ENCODE results near the gene IGSF9B. TPM values are rescaled to one million over a fixed set of nuclear protein-coding genes. Genes with fewer than 3 reads are reported as not detected.

IGSF9B gene
- total RNA-seq, 1 experiment from 2014 or later, result 2.2 TPM

- in situ Hi-C loops (cut with HindIII; ENCODE audit: low pct_unique_long_range_greater_than_20kb, low sequenced_read_pairs) (no loop called here), intact Hi-C loops (cut with micrococcal nuclease; ENCODE audit: unreplicated experiment) (no loop called here)
- Histone ChIP-seq H3K27me3 (ENCODE audit: control insufficient read depth, insufficient read depth, low read length) (peaks cover 2% of the 10 kb centered on the region; the same call in 1 of the 2 replicates), H3K4me3 (ENCODE audit: low read depth in 2 of 2, low read length in 2 of 2) (no peak overlapping the region), H3K9me3 (ENCODE audit: control insufficient read depth, insufficient read depth, low read depth, low read length) (no peaks in the 10 kb centered on the region), H3K27ac (ENCODE audit: low read length) (no peak overlapping the region), H3K4me1 (ENCODE audit: control insufficient read depth, insufficient read depth, low read length) (no peaks in the 10 kb centered on the region), H3K36me3 (ENCODE audit: control insufficient read depth, insufficient read depth, low read length) (no peaks in the 10 kb centered on the region)
- no TSS peak for BruUV-seq (replicated peaks)
- ATAC-seq (no peak), DNase-seq (ENCODE audit: low read depth, low spot score) (no peak)
- TF ChIP-seq POLR2AphosphoS5 (IDR thresholded peaks at IDR 0.05; ENCODE audit: low read depth, low read length) (no peak), TCF7L2 (IDR thresholded peaks at IDR 0.05; ENCODE audit: low read depth, low read length) (no peak)
- CTCF ChIA-PET, result no interaction called here
- POLR2A ChIA-PET, result no interaction called here
These were observed 35.3 kb downstream of the IGSF9B start for GRCh38 chr11:133921513-133921912.

- no peak for DNase-seq (ENCODE audit: low read depth, low spot score)
- in situ Hi-C loops (cut with HindIII; ENCODE audit: low pct_unique_long_range_greater_than_20kb, low sequenced_read_pairs), result no loop called here
- TF ChIP-seq REST (IDR thresholded peaks at IDR 0.05; ENCODE audit: insufficient read depth in 1 of 2, low read depth in 2 of 2, low read length in 1 of 2), result no peak
- TF ChIP-seq TCF7L2 (IDR thresholded peaks at IDR 0.05; ENCODE audit: low read depth, low read length), result no peak
- no peak overlapping the region for H3K27ac ChIP-seq (ENCODE audit: low read length)
- intact Hi-C loops (cut with micrococcal nuclease; ENCODE audit: unreplicated experiment), result no loop called here
- no peaks in the 10 kb centered on the region for H3K36me3 ChIP-seq (ENCODE audit: control insufficient read depth, insufficient read depth, low read length)
- no peaks in the 10 kb centered on the region for H3K9me3 ChIP-seq (ENCODE audit: control insufficient read depth, insufficient read depth, low read depth, low read length)
- peaks cover 2% of the 10 kb centered on the region; the same call in 1 of the 2 replicates for H3K27me3 ChIP-seq (ENCODE audit: control insufficient read depth, insufficient read depth, low read length)
- no peak overlapping the region for H3K4me3 ChIP-seq (ENCODE audit: low read depth in 2 of 2, low read length in 2 of 2)
- no peak for ATAC-seq
- no TSS peak for BruUV-seq (replicated peaks)
- ChIA-PET POLR2A (no interaction called here), CTCF (no interaction called here)
- H3K4me1 ChIP-seq (ENCODE audit: control insufficient read depth, insufficient read depth, low read length), result no peaks in the 10 kb centered on the region
These were observed 35.7 kb downstream of the IGSF9B start for GRCh38 chr11:133921026-133921425.

- no peak overlapping the region for H3K27ac ChIP-seq (ENCODE audit: low read length)
- no peaks in the 10 kb centered on the region for H3K9me3 ChIP-seq (ENCODE audit: control insufficient read depth, insufficient read depth, low read depth, low read length)
- BruUV-seq (replicated peaks), result no TSS peak
- no peaks in the 10 kb centered on the region for H3K36me3 ChIP-seq (ENCODE audit: control insufficient read depth, insufficient read depth, low read length)
- intact Hi-C loops (cut with micrococcal nuclease; ENCODE audit: unreplicated experiment) (no loop called here), in situ Hi-C loops (cut with HindIII; ENCODE audit: low pct_unique_long_range_greater_than_20kb, low sequenced_read_pairs) (no loop called here)
- no peak overlapping the region for H3K4me3 ChIP-seq (ENCODE audit: low read depth in 2 of 2, low read length in 2 of 2)
- H3K4me1 ChIP-seq (ENCODE audit: control insufficient read depth, insufficient read depth, low read length), result no peaks in the 10 kb centered on the region
- ChIA-PET CTCF (no interaction called here), POLR2A (no interaction called here)
- H3K27me3 ChIP-seq (ENCODE audit: control insufficient read depth, insufficient read depth, low read length), result peaks cover 2% of the 10 kb centered on the region; the same call in 1 of the 2 replicates
- DNase-seq (ENCODE audit: low read depth, low spot score), result no peak
- no peak for TF ChIP-seq REST (IDR thresholded peaks at IDR 0.05; ENCODE audit: insufficient read depth in 1 of 2, low read depth in 2 of 2, low read length in 1 of 2)
- no peak for TF ChIP-seq SIN3A (IDR thresholded peaks at IDR 0.05; ENCODE audit: borderline replicate concordance, insufficient read depth, low read depth, low read length)
- TF ChIP-seq TCF7L2 (IDR thresholded peaks at IDR 0.05; ENCODE audit: low read depth, low read length), result no peak
- no peak for TF ChIP-seq CTCF (IDR thresholded peaks at IDR 0.05)
- no peak for TF ChIP-seq POLR2AphosphoS5 (IDR thresholded peaks at IDR 0.05; ENCODE audit: low read depth, low read length)
- no peak for ATAC-seq
These were observed 36.4 kb downstream of the IGSF9B start for GRCh38 chr11:133920109-133920990.

Measured in Panc1 (cell line).